Upper lobe of left lung (tissue), 4 donors: ENCODE results near the gene OSBPL10.

ENCODE experiments used
- EP300 ChIP-seq, 4 donors: sonication (generic); formaldehyde crosslinking; IDR thresholded peaks; one replicate each; pipeline ENCODE4 v1.5.1; 2017; ENCODE audit warnings: antibody characterized with exemption in 4 of 4, control low read depth in 2 of 4
- TF ChIP-seq, protein P1 (sequence below), 6 experiments: fragments of 450-650 bp in 4 of 6; fragments of 200-600 bp in 2 of 6; sonication (generic) in 2 of 6; IDR thresholded peaks; one replicate each; pipeline ENCODE4 v1.5.1; 2016 to 2019; ENCODE audit warnings: antibody characterized with exemption in 6 of 6

DNA sequence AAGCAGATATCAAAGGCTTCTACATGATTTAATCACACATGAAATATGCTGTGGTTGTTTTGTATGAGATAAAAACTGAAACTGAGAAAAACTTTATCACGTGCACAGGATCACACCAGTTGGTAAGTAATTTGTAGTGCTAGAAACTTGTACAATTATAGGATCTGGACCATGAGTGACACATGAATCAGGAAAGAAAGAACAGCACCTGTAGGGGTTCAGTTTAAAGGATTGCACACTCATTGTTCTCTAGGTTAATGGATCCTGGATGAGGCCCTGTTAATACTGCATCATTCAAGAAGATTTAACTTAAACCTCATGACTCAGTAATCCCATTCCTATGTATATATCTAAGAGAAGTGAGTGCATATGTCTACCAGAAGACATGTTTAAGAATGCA lies 360.4 kb downstream of the OSBPL10 start:
- TF ChIP-seq, protein P1, sequence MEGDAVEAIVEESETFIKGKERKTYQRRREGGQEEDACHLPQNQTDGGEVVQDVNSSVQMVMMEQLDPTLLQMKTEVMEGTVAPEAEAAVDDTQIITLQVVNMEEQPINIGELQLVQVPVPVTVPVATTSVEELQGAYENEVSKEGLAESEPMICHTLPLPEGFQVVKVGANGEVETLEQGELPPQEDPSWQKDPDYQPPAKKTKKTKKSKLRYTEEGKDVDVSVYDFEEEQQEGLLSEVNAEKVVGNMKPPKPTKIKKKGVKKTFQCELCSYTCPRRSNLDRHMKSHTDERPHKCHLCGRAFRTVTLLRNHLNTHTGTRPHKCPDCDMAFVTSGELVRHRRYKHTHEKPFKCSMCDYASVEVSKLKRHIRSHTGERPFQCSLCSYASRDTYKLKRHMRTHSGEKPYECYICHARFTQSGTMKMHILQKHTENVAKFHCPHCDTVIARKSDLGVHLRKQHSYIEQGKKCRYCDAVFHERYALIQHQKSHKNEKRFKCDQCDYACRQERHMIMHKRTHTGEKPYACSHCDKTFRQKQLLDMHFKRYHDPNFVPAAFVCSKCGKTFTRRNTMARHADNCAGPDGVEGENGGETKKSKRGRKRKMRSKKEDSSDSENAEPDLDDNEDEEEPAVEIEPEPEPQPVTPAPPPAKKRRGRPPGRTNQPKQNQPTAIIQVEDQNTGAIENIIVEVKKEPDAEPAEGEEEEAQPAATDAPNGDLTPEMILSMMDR (IDR thresholded peaks at IDR 0.05), result no peak
- no peak for TF ChIP-seq EP300 (IDR thresholded peaks at IDR 0.05)
